GM19193 (cell line): ENCODE measurements around the gene CEPT1.
A peak's percentile ranks its signal among the peaks of the same experiment; 100 is the strongest.

Experiments
- POLR2A ChIP-seq: IDR thresholded peaks from 4 replicates; pipeline ENCODE4 v1.6.1; 2011; ENCODE audit not compliant: insufficient read depth, insufficient read length; ENCODE audit errors: extremely low read depth

Gene CEPT1

GRCh38 chr1:111211921-111212320, 71.9 kb downstream of the CEPT1 start:
- TF ChIP-seq POLR2A = no peak

GRCh38 chr1:111212634-111213335, 72.8 kb downstream of the CEPT1 start:
- TF ChIP-seq POLR2A = no peak

GRCh38 chr1:111213412-111213811, 73.4 kb downstream of the CEPT1 start:
- peak; percentile 7 for TF ChIP-seq POLR2A

- peak; percentile 29 for TF ChIP-seq POLR2A
These were observed 74.2 kb downstream of the CEPT1 start for GRCh38 chr1:111214074-111214801.

- TF ChIP-seq POLR2A = peak; percentile 53
These were observed 74.9 kb downstream of the CEPT1 start for GRCh38 chr1:111214884-111215283.

- TF ChIP-seq POLR2A = no peak
These were observed 76.7 kb downstream of the CEPT1 start for GRCh38 chr1:111216751-111217150.

GRCh38 chr1:111217183-111217910, 77.3 kb downstream of the CEPT1 start:
- no peak for TF ChIP-seq POLR2A

- TF ChIP-seq POLR2A = peak; percentile 27
These were observed 78.9 kb downstream of the CEPT1 start for GRCh38 chr1:111218701-111219556.

- TF ChIP-seq POLR2A = peak; percentile 59
These were observed 79.7 kb downstream of the CEPT1 start for GRCh38 chr1:111219557-111220286.

- no peak for TF ChIP-seq POLR2A
These were observed 80.4 kb downstream of the CEPT1 start for GRCh38 chr1:111220302-111220890.

GRCh38 chr1:111221276-111221632, 81.2 kb downstream of the CEPT1 start:
- TF ChIP-seq POLR2A = no peak

- peak; percentile 46 for TF ChIP-seq POLR2A
These were observed 81.7 kb downstream of the CEPT1 start for GRCh38 chr1:111221633-111222291.
